ENCODE data around the gene CLMP.

CLMP gene

GRCh38 chr11:123069908-123070821 lies 124.9 kb downstream of the CLMP start (continued):
- TF ChIP-seq FEZF1 (tag by site-specific recombination; IDR thresholded peaks at IDR 0.05): no peak
- TF ChIP-seq ZNF558 (tag by site-specific recombination; IDR thresholded peaks at IDR 0.05): no peak
- TF ChIP-seq ZNF133 (tag by site-specific recombination; IDR thresholded peaks at IDR 0.05): no peak
- TF ChIP-seq ZNF76 (tag by site-specific recombination; IDR thresholded peaks at IDR 0.05; ENCODE audit: borderline replicate concordance, low read depth): no peak
- no peak for TF ChIP-seq MYNN (tag by site-specific recombination; IDR thresholded peaks at IDR 0.05; ENCODE audit: borderline replicate concordance)
- TF ChIP-seq ZNF423 (tag by site-specific recombination; IDR thresholded peaks at IDR 0.05): no peak

- ChIA-PET CTCF (interaction anchor here (0.7 to 2.2 kb wide), 3 partner anchors 8 to 75 kb away, joined by 3 to 10 read pairs (median 3); no protein-coding TSS in a partner anchor), POLR2A (interaction anchor here (0.6 kb wide), 1 partner anchor 198 kb away, joined by 4 read pairs; no protein-coding TSS in a partner anchor)
- Histone ChIP-seq H3K4me1 (ENCODE audit: control insufficient read depth, insufficient read depth, low read length) (no peaks in the 10 kb centered on the region), H3K4me3 (ENCODE audit: low read depth, low read length) (no peak overlapping the region), H3K36me3 (ENCODE audit: control insufficient read depth in 2 of 2, insufficient read depth in 1 of 2, low read length in 2 of 2) (peaks cover 0 to 11% of the 10 kb centered on the region in 2 experiments; a peak in 1 of 3 replicates), H3K27ac (ENCODE audit: extremely low read depth, low read depth, low read length) (no peak overlapping the region), H3K9me3 (ENCODE audit: control insufficient read depth, insufficient read depth, low read depth, low read length) (no peaks in the 10 kb centered on the region)
- TF ChIP-seq ZBTB20 (tag by site-specific recombination; IDR thresholded peaks at IDR 0.05) (no peak), ZNF341 (tag by site-specific recombination; IDR thresholded peaks at IDR 0.05; ENCODE audit: low read depth) (no peak), PRDM6 (tag by site-specific recombination; IDR thresholded peaks at IDR 0.05) (0 out of 2 replicates have a peak, but pooled peaks have one; percentile 6), ZBTB44 (tag by site-specific recombination; IDR thresholded peaks at IDR 0.05) (peak; percentile 27; the same call in 1 of the 2 replicates), ZEB2 (tag by site-specific recombination; IDR thresholded peaks at IDR 0.05) (0 out of 2 replicates have a peak, but pooled peaks have one; percentile 24)
These were observed 129.4 kb downstream of the CLMP start for GRCh38 chr11:123065621-123066020.

- POLR2A ChIA-PET: interaction anchor here (2.0 kb wide), 1 partner anchor 39 kb away, joined by 11 read pairs; no protein-coding TSS in a partner anchor
- H3K36me3 ChIP-seq (ENCODE audit: control insufficient read depth in 2 of 2, insufficient read depth in 1 of 2, low read length in 2 of 2): peaks cover 0 to 27% of the 10 kb centered on the region in 2 experiments; a peak in 1 of 3 replicates
- CTCF ChIA-PET: interaction anchor here (0.6 to 1.4 kb wide), 3 partner anchors 9 to 100 kb away, joined by 3 to 5 read pairs (median 3); no protein-coding TSS in a partner anchor
- H3K27ac ChIP-seq (ENCODE audit: extremely low read depth, low read depth, low read length): peak overlapping the region; percentile 92
- TF ChIP-seq GFI1B (tag by site-specific recombination; IDR thresholded peaks at IDR 0.05) (no peak), TCF7L2 (IDR thresholded peaks at IDR 0.05; ENCODE audit: borderline replicate concordance, low read depth, low read length) (peak; percentile 36; the same call in 1 of the 2 replicates), ZBTB44 (tag by site-specific recombination; IDR thresholded peaks at IDR 0.05) (0 out of 2 replicates have a peak, but pooled peaks have one; percentile 20)
- H3K9me3 ChIP-seq (ENCODE audit: control insufficient read depth, insufficient read depth, low read depth, low read length): no peaks in the 10 kb centered on the region
- no peaks in the 10 kb centered on the region for H3K4me1 ChIP-seq (ENCODE audit: control insufficient read depth, insufficient read depth, low read length)
- peak overlapping the region; percentile 88 for H3K4me3 ChIP-seq (ENCODE audit: low read depth, low read length)
These were observed 131.0 kb downstream of the CLMP start for GRCh38 chr11:123063826-123064657.
